HG03097 (cell line): ENCODE measurements around the gene STX1B.
"Not testable (repeated sequence)": the region's sequence is repeated elsewhere in the genome, so short reads cannot be mapped to it uniquely, and the experiment has no call there.

Source experiments
- ATAC-seq: cut with Tn5 transposase; IDR thresholded peaks from one replicate; pipeline ENCODE4 v1.9.1; 2021; ENCODE audit not compliant: unreplicated experiment, low FRiP score

Gene STX1B

GRCh38 chr16:31016018-31016417, 5.6 kb upstream of the STX1B start:
- no peak for ATAC-seq

- not testable (repeated sequence) for ATAC-seq
These were observed 2.9 kb upstream of the STX1B start for GRCh38 chr16:31013292-31013691.

- not testable (repeated sequence) for ATAC-seq
These were observed 1.4 kb upstream of the STX1B start for GRCh38 chr16:31011815-31012214.

- ATAC-seq = no peak
These were observed 399 bp downstream of the STX1B start for GRCh38 chr16:31009894-31010584.

GRCh38 chr16:31009120-31009519, 1.3 kb downstream of the STX1B start:
- no peak for ATAC-seq

- no peak for ATAC-seq
These were observed 1.9 kb downstream of the STX1B start for GRCh38 chr16:31008551-31008950.

- no peak for ATAC-seq
These were observed 2.3 kb downstream of the STX1B start for GRCh38 chr16:31008149-31008548.

GRCh38 chr16:31007684-31008083, 2.8 kb downstream of the STX1B start:
- no peak for ATAC-seq

GRCh38 chr16:31006589-31006988, 3.8 kb downstream of the STX1B start:
- no peak for ATAC-seq

- ATAC-seq = no peak
These were observed 4.4 kb downstream of the STX1B start for GRCh38 chr16:31006086-31006385.

GRCh38 chr16:31005350-31006085, 4.9 kb downstream of the STX1B start:
- no peak for ATAC-seq

GRCh38 chr16:31004658-31005057, 5.8 kb downstream of the STX1B start:
- no peak for ATAC-seq

GRCh38 chr16:31003744-31004143, 6.7 kb downstream of the STX1B start:
- no peak for ATAC-seq

- ATAC-seq = no peak
These were observed 7.5 kb downstream of the STX1B start for GRCh38 chr16:31002862-31003341.

GRCh38 chr16:31002250-31002700, 8.2 kb downstream of the STX1B start:
- no peak for ATAC-seq

- ATAC-seq = no peak
These were observed 8.8 kb downstream of the STX1B start for GRCh38 chr16:31001507-31002249.

- ATAC-seq = no peak
These were observed 9.6 kb downstream of the STX1B start for GRCh38 chr16:31000671-31001382.

- ATAC-seq = no peak
These were observed 11.3 kb downstream of the STX1B start for GRCh38 chr16:30998852-30999761.

GRCh38 chr16:30997725-30998711, 12.4 kb downstream of the STX1B start:
- ATAC-seq = no peak
